Renal cortex interstitium (tissue), 11 donors: ENCODE measurements around the gene TNNC1. TPM values are rescaled to one million over a fixed set of nuclear protein-coding genes. Genes with fewer than 3 reads are reported as not detected.

Experiments used
- DNase-seq, 11 donors: peaks; one replicate each; pipeline ENCODE4 v3.0.0-alpha.2; 2013; ENCODE audit warnings: low read depth in 9 of 11, low spot score in 4 of 11; ENCODE audit errors: extremely low read depth in 1 of 11
- polyA plus RNA-seq, 3 donors: library from polyadenylated mRNA; unstranded; fragments of 120-200 nt; gene quantifications; one replicate each; pipeline ENCODE4 v1.2.1, GENCODE V29; 2013; ENCODE audit not compliant: insufficient read length in 3 of 3

TNNC1 gene
- polyA plus RNA-seq, 3 donors, result 6.1 to 7.2 (median 6.5) TPM

GRCh38 chr3:52488746-52489145 is 34.9 kb upstream of the TNNC1 start:
- no peak for DNase-seq

DNA sequence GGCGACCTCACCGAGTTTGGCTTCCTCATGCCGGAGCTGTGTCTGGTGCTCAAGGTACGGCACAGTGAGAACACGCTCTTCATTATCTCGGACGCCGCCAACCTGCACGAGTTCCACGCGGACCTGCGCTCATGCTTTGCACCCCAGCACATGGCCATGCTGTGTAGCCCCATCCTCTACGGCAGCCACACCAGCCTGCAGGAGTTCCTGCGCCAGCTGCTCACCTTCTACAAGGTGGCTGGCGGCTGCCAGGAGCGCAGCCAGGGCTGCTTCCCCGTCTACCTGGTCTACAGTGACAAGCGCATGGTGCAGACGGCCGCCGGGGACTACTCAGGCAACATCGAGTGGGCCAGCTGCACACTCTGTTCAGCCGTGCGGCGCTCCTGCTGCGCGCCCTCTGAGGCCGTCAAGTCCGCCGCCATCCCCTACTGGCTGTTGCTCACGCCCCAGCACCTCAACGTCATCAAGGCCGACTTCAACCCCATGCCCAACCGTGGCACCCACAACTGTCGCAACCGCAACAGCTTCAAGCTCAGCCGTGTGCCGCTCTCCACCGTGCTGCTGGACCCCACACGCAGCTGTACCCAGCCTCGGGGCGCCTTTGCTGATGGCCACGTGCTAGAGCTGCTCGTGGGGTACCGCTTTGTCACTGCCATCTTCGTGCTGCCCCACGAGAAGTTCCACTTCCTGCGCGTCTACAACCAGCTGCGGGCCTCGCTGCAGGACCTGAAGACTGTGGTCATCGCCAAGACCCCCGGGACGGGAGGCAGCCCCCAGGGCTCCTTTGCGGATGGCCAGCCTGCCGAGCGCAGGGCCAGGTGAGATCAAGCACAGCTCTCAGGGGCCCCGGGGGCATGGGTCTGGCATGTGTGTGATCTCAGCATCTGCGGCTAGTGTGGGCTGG is 34.2 kb upstream of the TNNC1 start:
- no peak for DNase-seq

GRCh38 chr3:52487050-52487787 is 33.4 kb upstream of the TNNC1 start:
- DNase-seq, result no peak

DNA sequence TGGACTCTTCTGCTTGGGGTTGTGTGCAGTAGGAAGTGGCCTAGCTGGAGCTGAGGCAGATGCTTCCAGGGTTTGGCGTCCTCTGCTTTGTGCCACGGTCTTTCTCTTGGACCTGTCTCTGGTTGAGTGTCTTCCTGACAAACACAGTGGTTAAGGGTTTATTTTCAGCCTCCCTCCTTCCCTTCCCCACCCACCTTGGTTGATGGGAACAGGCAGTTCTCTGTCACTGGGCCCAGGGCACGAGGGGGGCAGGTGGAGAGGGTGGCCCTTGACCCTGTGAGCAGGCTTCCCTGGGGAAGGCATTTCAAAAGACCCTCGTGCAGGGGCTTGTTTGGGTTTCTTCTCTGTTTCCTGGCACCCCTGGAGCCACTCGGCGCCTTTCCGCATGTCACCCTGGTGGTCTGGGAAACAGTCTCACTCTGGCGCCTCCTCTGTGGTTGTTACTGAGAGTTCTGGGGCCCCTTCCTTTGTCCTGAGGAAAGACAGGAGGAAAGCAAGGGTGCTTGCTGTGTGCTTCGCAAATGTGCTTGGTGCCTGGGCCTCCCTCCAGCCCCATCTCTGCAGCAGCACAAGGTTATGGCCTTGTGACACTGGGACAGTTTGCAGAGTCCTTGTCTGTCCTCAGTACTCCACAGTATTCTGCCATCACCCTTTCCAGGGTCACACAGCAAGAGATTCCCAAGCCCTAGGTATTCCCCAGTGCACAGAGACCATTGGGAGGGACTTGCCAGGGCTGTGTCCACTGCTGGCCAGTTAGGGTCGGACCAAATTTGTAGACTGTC is 31.0 kb upstream of the TNNC1 start:
- no peak for DNase-seq

- no peak for DNase-seq
Observed at GRCh38 chr3:52483577-52484381, 29.9 kb upstream of the TNNC1 start.

DNA sequence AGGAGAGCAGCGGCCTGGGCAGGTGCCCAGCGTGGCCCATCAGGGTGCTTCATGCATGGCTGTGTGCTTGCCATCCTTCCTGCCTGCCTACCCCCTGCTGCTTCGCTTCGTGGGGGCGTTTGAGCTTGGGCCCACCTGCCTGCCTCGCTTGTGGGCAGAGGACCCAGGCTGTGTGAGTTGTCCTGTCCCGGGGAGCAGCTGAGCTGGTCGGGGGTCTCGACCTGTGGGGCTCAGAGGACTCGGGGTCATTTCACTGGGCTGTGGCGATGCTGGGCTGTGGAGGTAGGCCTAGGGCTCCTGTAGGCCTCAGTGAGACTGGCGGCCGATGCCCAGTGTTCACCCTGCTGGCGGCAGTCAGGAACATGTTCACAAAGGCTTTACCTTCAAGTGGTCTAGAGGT is 29.2 kb upstream of the TNNC1 start:
- DNase-seq, result no peak

DNA sequence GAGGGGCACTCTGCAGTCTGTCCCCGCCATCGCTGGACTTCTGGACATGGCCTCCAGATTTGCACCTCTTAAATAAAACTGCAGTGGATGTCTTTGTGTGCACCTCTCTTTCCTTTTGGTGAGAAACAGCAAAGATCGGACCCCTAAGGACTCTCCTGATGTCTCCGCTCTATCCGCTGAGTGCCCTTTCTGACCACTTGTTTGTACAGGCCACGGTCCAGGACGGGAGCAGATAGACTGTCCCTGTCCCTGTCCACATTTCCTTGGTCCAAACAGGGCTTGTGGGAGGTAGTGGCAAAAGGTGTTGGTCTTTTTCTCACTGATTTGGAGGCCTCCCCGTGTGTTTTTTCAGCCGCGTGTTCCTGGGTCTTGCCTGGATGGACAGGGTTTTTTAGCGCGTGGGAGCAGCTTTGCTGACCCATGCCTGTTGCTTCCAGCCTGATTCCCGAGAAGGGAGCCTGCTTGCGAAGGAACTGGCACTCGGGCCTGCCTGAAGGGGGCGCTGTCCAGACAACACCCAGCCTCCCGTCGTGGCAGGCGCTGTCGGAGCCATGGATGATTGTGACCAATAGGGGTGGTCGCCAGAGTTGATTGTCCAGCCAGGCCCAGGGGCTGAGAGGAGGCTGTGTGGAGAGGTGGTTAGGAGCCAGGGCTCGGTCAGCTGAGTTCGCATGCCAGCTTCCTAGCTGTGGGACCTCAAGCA is 28.1 kb upstream of the TNNC1 start:
- DNase-seq, result no peak

GRCh38 chr3:52480768-52481715 is 27.2 kb upstream of the TNNC1 start:
- no peak for DNase-seq

GRCh38 chr3:52479877-52480575 is 26.2 kb upstream of the TNNC1 start:
- no peak for DNase-seq

GRCh38 chr3:52479037-52479876 is 25.4 kb upstream of the TNNC1 start:
- DNase-seq, result no peak

- DNase-seq, result no peak
Observed at GRCh38 chr3:52477796-52478095, 23.9 kb upstream of the TNNC1 start.

- DNase-seq, result no peak
Observed at GRCh38 chr3:52477076-52477795, 23.4 kb upstream of the TNNC1 start.

GRCh38 chr3:52473026-52473425 is 19.2 kb upstream of the TNNC1 start:
- DNase-seq, result no peak

DNA sequence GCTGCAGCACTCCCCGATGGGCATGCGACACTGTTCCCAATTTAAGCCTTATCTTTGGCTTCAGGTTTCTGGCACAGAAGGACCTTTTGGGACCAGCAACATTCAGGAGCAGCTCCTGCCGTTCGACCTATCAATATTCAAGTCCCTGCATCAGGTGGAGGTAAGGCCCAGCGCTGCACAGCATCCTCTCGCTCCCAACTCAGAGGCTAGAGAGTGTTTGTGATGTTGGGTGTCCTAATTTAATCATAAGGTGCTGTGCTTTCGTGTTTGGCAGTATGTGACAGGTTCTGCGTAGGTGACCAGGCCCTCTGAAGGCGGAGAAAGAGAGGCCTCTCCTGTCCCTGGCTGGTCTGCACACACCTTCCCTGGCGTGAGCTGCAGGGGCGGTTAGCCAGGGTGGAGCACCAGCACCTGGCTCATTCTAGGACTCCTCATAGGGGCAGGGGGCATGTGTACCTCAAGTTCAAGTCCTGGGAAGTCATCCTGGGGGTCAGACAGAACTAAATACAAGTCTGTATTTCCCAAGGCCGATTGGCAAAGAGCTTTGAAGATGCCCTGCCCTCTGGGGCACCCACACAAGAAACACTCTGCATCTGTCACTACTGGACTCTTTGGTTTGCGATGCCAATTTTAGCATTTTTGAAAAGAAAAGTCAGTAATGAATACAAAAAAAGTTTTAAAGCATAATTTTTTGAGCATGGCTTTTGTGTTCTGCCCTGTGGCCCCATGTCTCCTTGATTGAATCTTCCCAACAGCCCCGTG is 18.6 kb upstream of the TNNC1 start:
- no peak for DNase-seq
